Stimulated activated CD4-positive, alpha-beta T cell treated with anti-CD3 and anti-CD28 coated beads, Interleukin-12 subunit alpha, Interleukin-12 subunit beta, amount 100 ng/mL, for 24 hours (primary cell): ENCODE results near the gene GMNC.
A peak's percentile ranks its signal among the peaks of the same experiment; 100 is the strongest.
"Not testable (repeated sequence)": the region's sequence is repeated elsewhere in the genome, so short reads cannot be mapped to it uniquely, and the experiment has no call there.

ENCODE experiments used
- DNase-seq, 2 experiments: peaks; one replicate each; pipeline ENCODE4 v3.0.0-alpha.2; 2020; ENCODE audit warnings: low read depth in 2 of 2

GMNC gene, protein sequence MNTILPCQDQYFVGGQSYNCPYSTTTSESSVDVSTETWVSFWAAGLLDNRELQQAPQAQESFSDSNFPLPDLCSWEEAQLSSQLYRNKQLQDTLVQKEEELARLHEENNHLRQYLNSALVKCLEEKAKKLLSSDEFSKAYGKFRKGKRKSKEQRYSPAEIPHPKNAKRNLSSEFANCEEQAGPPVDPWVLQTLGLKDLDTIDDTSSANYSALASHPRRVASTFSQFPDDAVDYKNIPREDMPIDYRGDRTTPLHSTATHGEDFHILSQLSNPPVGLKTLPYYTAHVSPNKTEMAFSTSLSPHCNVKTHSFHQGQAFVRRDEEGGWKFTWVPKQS

DNA sequence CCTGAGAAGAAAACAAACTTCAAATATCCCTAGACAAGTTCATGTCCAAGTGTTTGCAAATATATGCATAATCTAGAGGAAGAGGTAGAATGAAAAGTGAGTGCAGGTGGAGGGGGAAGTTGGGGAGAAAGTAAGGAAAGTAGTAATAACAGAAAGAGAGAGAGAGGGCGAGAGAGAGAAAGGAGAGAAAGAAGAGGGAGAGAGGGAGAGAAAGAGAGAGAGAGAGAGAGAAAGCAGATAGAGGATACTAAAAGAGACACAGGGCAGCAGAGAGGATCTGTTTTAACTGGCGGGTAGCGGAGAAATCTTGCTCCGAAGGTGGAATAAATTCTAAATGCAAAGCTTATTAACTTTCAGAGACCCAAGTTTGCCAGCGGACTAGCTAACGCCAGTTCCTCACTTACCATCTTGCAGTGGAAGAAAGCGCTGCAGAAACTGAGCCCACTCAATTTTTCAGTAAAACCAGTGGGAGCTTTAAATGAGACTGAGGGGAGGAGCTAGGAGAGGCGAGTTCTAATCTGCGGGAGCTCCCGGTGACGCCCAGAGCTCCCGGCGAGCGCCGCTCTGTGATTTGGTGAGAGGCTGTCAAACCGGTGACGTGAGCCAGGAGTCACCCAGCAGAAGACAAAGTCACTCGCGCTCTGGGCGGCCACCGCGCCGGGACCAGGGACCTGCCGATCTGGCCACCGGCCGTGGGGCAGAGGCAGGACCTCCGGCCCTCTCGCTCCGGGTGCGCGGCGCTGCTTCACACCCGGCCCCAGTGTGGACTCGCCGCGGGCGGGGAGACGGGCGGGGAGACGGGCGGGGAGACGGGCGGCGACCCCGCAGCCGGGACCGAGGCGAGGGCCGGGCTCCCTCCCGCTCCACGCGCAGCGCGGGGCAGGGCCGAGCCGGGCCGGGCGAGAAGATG lies at the start of gene GMNC:
Gene GMNC (minus strand): TSS at position 486 of the 910 bp plus-strand sequence. CDS start 79 bp downstream, at position 407.
- DNase-seq = peak; percentile 16 to 22

DNA sequence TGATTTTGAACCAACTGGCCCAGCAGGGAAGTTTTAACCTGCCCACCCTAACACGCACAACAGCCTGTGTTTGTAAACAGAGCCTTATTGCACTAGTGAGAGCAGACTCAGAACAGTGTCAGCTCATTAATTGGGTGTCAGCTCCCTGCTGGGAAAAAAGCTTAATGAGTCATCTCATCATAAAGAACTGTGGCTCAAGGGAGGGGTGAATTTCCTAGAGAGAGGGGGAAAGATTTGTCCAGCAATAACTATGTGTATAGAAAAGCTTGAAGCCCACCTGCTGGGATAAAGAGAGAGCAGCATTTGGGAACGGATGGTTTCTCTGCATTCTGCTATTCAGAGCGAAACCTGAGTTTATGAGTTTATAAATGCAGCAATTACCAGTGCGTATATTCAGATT lies 48.9 kb upstream of the GMNC start:
- DNase-seq = no peak

DNA sequence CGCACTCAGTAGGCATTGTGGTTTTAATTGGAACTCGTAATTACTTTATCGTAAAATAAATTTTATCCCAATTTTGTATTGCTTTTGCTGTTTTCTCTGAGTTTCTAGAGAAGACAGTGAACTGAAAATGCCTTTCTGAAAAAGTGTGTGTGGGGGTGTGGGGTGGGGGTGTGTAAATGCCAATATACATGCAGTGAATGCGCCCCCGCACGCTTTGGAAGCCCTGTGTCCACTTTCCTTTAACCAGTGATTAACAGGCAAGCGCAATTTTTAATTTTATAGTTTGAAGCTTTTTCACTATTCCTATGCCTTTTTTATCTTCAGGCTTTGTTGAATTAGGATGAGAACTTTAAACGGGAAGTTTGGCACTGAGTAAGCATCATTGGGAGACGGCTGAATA lies 47.4 kb upstream of the GMNC start:
- DNase-seq = no peak

DNA sequence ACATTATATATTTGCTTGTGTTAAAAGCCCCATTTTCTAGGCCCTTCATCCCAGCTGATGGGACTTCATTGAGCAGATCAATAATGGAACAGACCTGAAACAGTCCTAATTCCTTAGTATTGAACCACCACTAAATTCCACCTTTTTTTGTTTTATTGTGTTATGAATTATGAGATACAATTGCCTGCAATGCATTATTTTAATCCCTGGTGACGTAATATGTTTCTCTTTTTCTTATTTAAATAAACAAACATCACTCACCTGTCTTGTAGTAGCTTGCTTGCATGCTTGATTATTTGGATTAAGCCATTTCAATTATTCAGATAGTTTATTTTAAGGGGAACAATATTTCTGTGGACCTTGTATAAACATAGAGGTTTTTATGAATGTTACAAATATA lies 40.7 kb upstream of the GMNC start:
- no peak for DNase-seq

DNA sequence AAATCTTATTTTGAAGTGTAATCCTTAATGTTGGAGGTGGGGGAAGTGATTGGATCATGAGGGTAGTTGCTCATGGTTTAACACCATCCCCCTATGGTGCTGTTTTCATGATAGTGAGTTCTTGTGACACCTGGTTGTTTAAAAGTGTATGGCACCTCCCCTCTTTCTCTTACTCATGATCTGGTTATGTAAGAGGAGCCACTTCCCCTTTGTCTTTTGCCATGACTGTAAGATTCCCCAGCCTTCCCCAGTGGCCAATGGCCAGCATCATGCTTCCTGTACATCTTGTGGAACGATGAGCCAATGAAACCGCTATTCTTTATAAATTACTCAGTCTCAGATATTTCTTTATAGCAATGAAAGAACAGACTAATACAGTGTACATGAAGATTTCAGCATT lies 39.8 kb upstream of the GMNC start:
- DNase-seq = no peak

DNA sequence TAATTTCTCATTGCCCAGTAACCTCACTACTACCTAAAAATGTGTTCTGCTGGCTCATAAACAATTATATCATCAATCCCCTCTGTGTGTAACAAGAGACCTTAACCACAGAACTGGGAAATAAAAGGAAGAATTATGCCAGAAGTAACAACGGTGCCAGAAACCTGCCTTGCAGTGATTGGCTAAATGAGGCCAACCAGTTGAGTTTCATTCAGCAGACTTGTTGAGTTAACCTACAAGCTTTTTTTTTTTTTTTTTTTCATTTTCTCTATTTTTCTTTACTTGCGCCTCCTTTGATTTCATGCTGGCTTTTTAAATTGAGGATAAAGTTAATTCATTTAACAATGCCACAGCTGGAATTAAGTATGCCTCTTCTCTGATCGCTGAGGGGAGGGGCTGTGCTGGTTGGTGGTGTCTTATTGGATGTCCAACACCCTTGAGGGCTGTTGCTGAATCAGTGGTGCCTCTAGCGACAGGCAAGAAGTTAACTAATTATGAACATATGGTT lies 30.0 kb upstream of the GMNC start:
- DNase-seq = no peak

DNA sequence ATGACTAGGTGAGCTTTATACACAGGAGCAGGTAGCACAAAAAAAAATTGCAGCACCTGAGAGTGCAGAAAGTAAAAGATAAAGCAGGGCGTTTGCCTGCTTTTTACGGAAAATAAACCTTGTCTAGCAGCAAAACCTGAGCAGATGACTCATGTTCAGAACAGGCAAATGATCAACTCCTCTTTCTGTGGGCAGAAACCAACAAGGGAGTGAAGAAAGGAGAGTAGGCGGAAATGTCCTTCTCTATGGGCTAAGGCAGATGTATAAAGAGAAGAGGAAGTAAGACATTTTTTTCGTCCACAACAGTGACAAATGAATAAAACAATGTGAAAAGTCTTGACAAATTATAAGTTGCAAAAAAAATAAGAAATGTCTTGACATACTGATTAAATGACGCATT lies 24.5 kb upstream of the GMNC start:
- no peak for DNase-seq

DNA sequence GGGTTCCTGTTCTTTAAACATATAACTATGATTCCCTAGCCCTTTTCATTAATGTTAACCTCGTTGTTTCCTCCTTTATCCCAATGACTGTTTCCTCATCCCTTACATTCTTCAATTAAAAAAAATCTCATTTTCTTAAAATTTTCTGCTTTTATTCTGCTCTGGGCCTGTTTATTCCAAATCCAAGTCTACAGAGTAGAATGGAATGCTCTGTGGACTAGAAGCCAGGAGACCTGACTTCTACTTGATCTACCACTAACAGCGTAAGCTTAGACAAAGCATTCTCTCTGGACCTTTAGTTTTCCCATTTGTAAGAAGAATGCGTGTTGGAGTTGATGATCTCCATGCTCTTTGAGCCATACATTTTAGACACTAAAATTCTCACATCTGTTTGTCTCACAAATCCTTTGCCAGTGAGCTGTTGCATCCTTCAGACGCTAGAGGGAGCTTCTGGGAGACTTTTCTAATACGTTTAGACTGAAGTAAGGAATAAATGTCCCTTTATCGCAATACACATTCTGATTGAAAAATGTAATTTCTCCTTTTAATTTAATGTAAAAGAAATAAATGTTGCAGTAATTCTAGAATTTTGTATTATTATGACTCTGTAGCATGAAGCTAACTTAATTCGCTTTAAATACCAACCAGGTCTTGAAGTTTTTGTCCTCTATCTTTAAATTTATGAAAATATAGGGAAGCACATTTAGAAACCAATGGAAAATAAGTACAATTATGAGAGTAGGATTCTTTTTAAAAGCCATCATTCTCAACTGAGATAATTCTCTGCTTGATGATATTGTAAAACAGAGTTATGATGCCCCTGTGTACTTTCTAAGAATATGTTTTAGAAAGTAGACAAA lies 21.7 kb upstream of the GMNC start:
- DNase-seq = peak in 1 of 2 experiments; percentile 10

DNA sequence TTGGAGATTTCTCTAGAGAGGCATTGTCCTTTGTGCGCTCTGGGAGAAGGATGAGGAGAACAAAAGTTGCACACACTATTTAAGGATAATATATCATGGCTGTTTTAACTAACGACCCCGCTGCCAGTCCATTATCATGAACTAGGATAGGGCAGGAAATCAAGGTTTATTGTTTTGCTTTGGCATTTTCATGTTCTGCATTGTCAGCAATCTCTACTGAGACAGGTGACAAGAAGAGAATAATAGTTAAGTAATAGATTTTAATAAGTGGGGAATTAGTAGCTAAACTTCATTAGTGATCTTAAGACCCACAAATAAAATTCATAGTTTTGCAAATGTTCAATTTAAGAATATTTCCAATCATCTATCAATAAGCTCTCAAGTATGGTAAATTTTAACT lies 20.6 kb upstream of the GMNC start:
- DNase-seq = no peak

DNA sequence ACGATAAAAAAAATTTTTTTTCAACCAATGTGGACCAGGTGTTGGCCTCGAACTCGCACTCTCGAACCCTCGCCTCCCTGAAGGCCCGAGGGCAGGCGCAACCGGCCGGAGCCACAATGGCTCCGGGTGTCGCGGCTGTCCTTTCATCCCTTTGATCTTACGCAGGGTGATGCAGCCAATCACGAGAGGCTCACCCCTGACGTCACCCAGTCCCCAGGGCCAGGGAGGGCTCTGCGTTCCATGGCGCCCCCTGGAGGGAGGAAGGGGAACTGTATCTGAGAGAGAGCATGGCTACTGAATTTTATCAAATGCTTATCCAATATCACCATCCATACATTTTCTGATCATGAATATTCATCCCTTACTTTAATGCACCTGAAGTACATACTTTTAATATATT lies 15.4 kb upstream of the GMNC start:
- no peak for DNase-seq

DNA sequence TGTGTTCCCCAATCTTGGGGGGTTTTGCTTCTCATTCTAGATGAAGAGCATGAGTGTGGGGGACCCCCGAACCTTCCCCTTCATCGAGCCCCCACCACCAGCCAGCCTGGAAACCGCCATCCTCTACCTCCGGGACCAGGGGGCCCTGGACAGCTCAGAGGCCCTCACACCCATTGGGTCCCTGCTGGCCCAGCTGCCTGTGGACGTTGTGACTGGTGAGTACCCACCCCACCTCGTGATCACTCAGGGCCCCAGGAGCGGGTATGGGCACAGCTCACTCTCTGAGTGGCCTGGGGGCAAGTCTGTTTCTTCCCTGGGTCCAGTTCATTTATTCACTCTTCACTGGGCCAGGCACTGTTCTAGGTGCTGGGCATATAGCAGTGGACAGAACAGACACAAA lies 13.9 kb upstream of the GMNC start:
- DNase-seq = not testable (repeated sequence)

DNA sequence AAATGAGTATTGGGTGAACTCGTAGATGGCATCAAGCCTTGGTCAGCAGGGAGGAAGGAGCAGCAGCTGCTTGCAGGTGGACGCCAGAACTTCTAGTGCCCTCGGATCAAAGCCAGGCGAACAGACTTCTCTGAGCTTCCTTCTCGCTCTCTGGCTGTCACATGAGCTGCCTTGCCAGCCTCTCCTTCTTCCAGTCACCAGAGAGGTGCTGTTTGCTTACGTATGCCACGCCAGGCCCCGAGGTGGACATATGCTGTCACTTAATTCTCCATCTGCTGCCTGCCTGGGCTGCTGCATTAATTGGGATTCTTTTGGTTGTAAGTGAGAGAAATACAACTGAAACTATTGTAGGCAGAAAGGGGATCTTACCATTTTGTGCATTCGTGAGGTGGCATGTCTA lies 12.6 kb upstream of the GMNC start:
- DNase-seq = not testable (repeated sequence)

DNA sequence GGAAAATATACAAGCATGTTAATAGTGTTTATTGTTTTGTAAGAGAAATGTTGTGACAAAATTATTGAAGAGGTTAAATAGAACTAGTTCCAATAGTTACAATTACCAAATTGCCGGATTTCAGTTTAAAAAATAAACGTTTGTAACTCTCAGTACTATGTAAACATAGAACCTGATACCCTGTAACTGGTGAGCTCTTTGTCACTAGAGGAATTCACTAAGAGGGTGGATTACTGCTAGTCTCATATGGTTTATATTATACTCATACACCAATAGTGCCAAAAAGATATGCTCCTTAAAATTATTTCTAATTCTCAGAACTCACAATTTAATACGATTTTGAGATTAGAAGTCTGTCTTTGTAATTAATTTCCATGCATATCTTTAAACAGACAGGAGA lies 7.6 kb upstream of the GMNC start:
- DNase-seq = no peak

DNA sequence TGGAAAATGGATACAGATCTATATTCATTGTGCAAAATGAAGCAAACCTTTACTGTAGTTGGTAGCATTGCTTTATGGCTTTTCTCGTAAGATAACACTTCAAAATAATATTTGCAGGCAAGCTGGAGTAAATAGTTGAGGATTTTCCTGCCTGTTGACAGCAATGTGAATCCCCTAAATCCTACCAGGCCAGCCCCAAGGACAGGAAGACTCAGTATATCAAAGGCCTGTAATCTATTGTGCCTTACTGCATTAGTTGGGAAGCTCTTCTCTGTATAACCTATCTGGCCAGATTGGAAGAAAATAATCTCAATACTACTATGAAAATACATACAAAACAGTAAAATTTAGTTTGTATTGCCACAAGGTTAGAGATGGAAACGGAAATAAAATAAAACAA lies 4.6 kb upstream of the GMNC start:
- DNase-seq = no peak

DNA sequence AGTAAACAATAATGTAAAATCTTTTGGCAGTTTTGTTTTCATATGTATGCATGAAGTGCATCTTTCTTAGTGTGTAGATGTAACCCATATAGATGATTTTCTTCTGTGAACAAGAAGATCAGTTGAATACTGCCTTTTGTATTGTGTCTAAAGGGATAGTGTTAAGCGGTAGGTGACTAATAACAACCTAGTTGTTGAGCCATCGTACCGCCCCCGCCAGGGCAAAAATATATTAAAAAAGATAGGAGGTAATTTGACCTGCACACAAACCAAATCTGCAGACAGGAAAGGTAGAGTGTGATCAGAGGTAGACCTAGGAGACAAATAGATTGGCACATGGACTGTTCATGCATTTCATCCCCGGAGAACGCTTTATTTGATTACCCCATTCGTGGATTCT lies 3.3 kb upstream of the GMNC start:
- DNase-seq = no peak

DNA sequence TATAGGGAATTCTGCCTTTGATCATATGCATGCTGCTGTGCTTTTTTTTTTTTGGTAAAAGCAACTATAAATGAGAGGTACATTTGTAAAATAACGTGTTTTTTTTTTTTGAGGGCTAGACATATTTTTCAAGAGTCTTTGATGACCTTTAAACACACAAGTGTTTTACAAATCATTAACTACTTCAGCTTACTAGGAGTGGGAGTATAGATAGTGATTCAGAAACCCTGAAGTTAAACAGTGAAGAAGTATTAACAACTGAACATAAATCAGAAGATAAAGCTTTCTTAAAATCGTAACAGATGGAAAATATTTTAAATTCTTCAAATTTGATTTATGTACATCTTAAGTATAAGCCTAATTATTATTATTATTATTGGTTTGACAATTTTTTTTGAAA lies 2.9 kb upstream of the GMNC start:
- no peak for DNase-seq

DNA sequence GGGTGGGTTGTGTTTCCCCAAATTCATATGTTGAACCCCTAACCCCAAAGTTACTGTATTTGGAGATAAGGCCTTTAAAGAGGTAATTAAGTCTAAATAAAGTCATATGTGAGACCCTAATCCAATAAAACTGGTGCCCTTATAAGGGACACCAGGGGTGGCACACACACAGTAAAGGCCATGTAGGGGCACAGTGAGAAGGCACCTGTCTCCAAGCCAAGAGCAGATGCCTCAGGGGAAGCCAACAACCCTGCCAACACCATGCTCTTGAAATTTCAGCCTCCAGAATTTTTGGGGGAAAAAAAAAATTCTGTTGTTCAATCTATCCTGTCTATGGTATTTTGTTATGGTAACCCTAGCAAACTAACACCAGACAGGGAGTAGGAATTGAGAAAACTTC lies 1.5 kb upstream of the GMNC start:
- DNase-seq = no peak

DNA sequence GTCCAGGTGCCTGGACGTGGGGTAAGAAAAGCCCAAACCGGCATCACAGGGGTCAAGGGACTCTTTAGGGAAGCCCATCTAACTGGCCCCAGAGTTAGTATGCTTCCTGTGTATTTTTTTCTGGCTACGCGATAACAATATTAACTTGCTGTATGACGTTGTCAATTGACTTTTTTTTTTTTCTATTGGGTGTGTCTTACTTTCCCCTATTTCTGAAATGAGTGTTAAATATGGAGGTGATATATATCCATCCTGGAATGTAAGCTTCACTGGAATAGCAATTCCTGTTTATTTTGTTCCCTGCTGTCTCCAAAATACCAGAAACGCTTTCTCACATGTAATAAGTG lies 598 bp upstream of the GMNC start:
- no peak for DNase-seq

DNA sequence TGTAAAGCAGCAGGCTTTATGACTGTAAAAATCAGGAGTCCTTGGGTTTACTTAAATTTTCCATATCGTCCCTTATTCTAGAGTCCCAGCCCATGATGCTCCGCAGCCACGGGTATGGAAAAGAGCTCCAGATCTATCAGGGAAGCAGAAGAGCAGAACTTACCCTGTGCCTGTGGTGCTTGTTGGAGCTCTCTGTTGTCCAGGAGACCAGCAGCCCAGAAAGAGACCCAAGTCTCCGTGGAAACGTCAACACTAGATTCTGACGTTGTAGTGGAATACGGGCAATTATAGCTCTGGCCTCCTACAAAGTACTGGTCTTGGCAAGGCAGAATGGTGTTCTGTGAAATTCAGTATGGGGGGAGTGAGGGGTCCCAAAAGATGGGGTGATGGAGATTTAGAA lies 2.0 kb downstream of the GMNC start:
- DNase-seq = no peak

DNA sequence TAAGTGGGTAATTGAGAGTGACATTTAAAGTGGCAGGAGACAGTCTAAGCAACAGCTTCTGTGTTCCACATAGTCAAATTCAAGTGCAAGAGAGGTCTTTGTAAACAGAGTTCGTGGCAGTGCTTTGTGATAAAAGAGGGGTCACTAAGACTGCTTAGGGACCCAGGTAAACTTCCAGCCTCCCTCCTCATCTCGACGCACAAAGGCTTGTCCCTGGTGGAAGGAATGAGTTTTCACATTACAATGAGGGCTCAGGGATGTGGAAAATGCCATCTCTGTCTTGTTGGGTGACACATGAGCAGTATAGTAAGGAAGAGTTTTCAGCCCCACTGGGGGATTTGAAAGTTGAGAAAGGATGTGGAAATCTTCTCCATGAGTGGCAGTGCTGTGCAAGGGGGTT lies 7.3 kb downstream of the GMNC start:
- no peak for DNase-seq

DNA sequence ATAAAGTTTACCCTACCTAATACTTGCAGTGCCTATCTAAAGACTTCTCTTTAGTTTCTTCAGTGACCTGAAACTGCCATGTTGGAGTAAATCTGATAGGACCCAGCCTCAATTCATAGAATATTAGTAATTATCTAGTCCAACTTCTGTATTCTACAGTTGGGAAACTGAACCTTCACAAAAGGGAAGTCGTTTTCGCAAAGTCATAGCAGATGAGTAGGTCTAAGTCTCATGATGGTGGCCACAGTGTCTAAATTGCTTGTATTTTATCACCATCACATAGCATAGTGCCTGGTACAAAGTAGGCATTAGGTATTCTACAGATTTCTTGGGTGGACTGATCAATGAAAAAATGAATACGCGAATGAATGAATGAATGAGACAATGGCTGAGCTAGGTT lies 8.4 kb downstream of the GMNC start:
- DNase-seq = no peak

DNA sequence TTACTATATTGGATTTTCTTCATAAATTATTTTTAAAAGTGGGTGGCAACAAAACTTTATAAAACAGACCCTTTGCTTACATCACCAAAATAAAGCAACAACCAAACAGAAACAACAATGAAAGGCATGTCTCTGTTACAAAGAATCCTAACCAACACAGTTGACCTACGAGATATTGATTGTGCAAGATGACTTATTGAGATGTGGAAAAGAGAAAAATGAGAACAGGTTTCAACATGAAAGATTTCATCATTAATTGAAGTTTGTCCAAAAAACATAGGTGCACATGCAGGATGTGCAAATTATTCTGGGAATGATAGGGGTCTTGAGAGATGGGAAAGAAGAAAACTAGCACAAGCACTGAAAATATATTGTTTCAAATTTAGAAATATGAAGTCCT lies 9.0 kb downstream of the GMNC start:
- no peak for DNase-seq
